HG02588 (cell line): ENCODE measurements around the gene KPNA6.

ENCODE experiments used
- ATAC-seq: cut with Tn5 transposase; IDR thresholded peaks from one replicate; pipeline ENCODE4 v1.9.1; 2021; ENCODE audit warnings: mild to moderate bottlenecking, moderate library complexity; ENCODE audit not compliant: unreplicated experiment

KPNA6 gene

GRCh38 chr1:32215629-32216480, 108.0 kb downstream of the KPNA6 start:
- ATAC-seq = no peak

GRCh38 chr1:32216566-32216965, 108.7 kb downstream of the KPNA6 start:
- no peak for ATAC-seq

DNA sequence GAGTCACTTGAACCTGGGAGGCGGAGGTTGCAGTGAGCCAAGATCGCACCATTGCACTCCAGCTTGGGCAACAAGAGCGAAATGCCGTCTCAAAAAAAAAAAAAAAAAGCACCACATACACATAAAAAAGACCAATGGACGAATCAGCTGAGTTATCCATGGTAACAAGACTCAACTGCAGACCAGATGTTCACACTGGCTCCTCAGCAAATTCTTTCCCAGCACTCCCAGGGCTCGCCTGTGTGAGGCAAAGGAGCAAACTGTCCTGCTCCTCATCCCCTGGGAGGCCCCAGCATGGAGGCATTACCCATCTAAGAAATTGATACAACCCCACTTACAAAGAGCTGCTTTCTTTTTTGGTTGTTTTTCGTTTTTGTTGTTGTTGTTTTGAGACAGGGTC, 111.2 kb downstream of the KPNA6 start:
- ATAC-seq = no peak

DNA sequence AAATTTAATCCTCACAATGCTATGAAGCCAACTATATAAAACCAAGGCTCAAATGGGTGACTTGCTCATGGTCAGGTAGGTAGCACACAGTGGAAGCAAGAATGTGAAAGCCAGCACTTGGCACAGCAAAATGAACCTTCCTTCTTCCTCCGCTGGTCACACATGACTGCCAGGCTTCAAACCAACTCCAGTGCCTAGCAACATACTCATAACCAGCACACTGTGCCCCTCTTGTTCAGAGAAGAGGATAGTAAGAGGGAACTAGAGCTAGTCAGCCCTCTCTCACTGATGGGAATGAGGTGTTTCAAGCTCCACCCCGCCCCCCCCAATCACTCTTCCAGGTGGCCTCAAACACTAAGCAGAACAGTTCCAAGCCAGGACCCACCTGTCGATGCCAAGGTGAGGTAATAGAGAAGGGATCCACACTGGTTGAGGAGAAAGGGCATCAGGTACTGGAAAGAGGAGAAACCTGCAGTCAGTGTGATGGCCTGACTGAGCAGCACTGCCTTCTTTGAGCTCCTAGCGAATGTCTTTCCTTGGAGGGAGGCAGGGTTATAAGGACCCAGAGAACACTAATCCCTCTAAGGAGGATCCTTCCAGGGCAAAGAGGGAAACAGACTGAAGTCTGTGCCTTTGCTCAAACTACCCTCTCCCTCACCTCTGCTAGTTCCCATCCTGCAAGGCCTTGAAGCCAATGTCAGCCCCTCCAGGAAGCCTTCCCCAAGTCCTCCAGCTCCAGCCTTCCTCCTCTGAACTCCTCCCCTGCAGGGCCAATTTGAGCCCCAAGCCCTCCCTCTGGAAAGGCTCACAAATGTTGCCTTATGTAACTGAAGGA, 113.1 kb downstream of the KPNA6 start:
- ATAC-seq = no peak

DNA sequence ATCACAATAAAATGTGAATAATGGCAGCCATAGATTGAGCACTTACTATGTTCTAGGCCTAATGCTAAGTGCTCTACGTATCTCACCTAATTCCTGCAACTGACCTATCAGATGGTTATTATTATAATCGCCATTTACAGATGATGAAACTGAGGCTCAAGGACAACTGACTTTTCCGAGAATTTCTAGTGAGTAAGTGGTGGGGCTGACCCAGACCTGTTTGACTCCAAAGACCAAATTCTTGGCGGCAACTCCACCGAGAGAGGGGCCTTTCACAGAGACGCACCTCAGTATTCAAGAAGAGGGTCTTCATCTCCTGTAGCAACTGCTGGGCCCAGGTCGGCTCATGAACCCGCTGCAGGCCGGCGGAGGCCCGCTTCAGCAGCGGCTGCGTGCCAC, 113.7 kb downstream of the KPNA6 start:
- no peak for ATAC-seq

DNA sequence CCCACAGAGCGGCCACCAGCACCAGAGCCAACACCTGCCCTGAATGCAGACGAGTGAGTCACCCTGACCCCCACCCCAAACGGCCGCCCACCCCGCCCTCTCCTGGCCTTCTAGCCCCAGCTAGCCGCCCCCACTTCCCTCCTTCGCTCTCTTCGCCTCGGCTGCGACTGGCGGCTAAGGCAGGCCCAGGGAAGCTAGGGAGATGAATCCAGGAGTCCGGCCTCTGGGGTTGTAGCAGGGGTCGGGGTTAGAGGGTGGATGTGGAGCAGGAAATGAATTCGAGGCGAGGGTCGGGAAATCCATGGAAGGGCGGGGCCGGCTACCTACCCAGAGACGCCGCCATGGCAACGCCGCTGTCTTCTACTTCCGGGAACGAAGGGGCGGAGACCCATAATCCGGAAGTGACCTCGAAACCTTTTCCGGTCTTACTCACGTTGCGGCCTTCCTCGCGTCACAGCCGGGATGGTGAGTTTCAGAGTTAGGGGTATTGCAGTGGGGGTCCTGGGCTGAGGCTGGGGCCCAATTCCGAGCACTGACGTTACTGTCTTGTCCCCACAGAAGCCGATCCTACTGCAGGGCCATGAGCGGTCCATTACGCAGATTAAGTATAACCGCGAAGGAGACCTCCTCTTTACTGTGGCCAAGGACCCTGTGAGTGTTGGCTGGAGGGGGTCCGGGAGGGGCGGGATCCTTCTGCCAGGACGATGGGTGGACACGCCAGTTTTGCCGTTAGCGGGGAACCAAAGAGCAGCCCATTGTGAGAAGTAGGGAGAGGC, 114.3 kb downstream of the KPNA6 start, which contains the start of the genes EIF3I and TMEM234:
Gene EIF3I (plus strand): TSS at position 428 of the 776 bp plus-strand sequence. CDS start 35 bp downstream, at position 463.
Gene TMEM234 (minus strand): TSS at position 374 of the 776 bp plus-strand sequence. CDS start 31 bp downstream, at position 343.
- peak; percentile 84 for ATAC-seq

GRCh38 chr1:32223683-32224082, 115.8 kb downstream of the KPNA6 start:
- ATAC-seq = no peak

DNA sequence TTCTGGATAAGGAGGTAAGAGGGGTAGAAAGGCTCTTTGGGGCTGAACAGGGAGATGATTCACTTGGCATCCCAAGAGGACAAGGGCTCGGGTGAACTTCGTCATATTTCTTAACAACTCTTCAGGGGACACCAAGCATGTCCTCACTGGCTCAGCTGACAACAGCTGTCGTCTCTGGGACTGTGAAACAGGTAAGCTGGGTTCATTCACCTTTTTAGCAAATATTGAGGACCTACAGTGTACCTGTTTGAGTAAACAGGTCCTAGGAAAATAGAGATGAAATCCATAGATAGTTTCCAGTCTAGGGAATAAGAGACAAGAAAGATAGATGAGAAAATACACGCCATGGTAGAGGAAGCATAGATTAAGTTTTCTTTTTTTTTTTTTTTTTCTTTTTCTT, 116.4 kb downstream of the KPNA6 start:
- no peak for ATAC-seq
